NCI-H1417 (cell line): ENCODE data around the gene MVK.

Source experiments
- DNase-seq, 3 experiments: peaks; one replicate each; lab custom pipeline; 2025; lab: John Stamatoyannopoulos, UW

MVK gene

GRCh38 chr12:109567296-109567695 lies 6.3 kb upstream of the MVK start:
- DNase-seq, result no peak

DNA sequence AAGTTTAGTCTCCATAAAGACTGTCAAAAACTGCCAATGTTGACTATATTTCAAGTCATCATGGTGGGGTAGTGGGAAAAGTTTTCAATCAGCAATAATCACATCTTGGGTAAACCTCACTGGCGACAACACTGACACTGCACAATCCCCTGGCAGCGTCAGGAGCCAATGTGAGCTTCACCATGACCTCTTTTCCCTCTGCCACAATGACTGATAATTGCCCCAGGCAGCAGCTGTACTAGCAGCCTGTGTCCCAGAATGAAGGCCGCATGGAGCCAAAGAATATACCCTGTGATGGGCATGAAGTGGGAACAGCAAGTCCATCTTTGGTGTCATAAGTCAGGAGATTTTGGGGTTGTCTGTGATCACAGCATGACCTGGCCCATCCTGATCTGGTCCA lies 5.6 kb upstream of the MVK start:
- DNase-seq, result no peak

DNA sequence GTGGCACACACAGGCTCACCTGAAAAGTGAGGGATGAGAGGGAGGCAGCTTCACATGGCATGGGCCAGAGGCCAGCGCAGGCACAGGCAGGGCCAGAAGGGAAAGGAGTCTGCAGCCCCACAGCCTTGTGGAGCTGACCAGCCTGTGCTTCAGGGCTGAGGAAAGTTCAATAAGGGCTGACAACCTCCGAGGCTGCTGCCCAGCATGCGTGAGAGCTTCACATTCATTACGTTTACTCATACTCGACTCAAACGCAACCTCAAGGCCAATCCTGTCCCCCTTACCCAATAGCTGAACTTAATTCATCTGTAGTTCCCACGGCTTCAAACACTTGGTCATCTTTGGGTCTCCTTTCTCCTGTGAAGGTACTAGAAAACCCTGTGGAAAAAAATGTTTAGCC lies 5.1 kb upstream of the MVK start:
- DNase-seq, result no peak

DNA sequence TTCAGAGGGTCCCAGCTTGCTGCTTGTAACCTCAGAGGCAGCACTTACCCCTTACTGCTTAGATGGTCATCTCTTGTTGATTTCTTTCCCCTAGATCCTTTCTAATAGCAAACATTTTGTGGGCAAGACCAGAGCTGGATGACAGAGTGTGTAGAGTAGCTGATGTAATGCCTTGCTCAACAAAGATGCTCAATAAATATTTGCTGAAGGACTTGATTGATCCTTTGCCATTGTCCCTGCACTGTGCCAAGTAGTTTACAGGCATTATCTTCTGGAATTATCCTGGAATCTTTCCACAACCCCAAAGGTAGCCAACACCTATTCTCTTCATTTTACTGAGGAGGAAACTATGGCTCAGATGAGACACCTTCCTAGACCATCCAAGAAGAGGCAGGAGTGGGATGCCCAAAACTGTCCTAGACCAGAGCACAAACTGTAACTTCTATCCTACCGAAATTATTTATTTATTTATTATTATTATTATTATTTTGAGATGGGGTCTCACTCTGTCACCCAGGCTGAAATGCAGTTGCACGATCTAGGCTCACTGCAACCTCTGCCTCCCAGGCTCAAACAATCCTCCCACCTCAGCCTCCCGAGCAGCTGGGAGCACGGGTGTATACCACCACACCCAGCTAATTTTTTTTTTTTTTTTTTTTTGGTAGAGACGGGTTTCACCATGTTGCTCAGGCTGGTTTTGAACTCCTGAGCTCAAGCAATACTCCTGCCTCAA lies 1.7 kb upstream of the MVK start:
- no peak for DNase-seq

DNA sequence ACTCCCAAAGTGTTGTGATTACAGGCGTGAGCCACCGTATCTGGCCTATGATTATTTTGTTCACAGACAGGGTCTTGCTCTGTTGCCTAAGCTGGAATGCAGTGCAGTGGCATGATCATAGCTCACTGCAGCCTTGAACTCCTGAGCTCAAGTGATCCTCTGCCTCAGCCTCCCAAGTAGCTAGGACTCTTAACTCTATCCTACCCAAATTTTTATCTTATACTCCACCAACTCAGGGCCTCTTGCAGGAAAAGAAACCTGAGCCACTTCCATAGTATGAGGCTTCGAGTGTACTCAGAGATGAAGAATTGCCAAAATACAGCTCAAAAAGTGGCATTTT lies 1.1 kb upstream of the MVK start:
- DNase-seq, result no peak

DNA sequence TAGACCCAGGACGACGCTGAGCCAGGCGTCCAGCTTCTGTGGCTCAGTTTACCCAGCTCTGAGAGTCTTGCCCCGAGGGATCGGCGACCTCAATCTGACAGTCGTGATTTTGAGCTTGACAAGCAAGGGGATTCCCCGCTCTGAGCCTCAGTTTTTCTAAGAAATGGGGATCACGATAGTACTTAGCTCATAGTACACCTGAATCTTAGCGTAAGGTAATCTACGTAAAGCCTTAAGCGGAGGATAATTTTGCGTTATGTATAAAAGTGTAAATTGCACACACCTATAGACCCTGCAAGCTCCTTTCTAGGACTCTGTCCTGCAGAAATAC lies 285 bp downstream of the MVK start:
- DNase-seq, result no peak

- DNase-seq, result no peak
Measured at GRCh38 chr12:109575683-109576082, 2.1 kb downstream of the MVK start.

- no peak for DNase-seq
Measured at GRCh38 chr12:109577311-109577710, 3.7 kb downstream of the MVK start.

DNA sequence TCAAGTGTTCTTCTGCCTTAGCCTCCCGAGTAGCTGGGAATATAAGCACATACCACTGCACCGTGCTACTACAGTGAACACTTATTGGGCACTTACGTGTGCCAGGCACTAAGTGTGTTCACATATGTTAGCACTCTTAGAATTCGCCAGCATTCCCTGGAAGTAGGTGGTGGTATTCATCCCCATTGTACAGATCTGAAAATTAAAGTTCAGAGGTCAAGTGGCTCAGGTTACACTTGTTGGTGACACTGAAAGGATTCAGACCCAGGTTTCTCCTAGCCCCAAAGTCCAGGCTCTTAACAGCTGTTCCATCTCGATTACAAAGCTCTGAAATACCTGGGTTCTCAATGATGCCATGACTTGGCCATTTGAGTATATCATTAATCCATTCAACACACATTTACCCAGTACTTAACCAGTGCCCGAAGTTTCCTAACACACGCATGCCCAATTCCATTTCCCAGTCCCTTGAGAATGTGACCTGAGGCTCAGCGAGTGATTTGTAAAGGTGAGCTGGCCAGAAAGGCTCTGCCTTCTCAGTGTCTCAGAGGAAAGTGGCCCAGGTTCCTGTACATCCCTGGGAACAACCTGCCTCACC lies 4.8 kb downstream of the MVK start:
- DNase-seq, result no peak

DNA sequence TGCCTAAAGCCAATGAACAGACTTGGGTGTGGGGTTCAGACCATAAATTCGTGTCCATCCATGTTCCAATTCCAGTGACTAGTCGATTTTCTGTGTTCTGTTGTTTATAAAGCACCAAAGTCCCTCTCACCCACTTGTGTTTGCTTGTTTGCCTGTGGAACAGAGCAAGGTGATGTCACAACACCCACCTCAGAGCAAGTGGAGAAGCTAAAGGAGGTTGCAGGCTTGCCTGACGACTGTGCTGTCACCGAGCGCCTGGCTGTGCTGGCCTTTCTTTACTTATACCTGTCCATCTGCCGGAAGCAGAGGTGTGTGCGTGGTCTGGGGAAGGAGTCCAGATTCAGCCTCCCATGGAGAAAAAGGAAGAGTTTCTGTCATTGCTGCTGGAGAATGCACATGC lies 6.0 kb downstream of the MVK start:
- DNase-seq, result no peak

- no peak for DNase-seq
Measured at GRCh38 chr12:109580272-109580671, 6.7 kb downstream of the MVK start.

DNA sequence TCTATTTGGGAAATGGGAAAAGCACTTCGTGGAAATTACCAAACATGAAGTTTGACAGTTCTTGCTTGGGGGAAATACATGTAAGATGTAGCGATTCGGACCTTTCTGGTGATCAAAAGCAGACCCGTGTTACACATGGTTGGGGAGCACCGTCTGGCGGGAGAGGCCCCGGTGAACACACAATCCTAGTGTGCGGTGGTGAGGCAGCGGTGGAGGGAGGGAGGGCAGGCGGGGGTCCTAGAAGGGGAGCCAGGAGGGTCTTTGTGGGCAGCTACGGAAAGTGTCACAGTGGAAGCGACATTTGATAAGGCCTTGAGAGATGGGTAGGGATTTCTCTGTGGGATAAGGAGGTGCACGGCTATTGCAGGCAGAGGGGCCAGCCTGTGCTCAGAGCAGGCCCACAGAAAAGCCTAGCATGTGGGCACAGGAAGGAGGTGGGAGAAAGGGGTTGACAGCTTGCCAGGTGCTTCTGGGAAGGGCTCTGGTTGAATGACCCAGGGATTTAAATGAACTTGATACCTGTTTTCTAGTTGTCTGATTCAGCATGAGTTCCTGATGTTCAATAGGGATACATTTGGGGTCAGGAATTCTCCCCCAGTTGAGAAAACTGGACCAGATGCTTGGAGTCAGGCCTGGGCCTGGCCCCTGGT lies 7.2 kb downstream of the MVK start:
- no peak for DNase-seq

DNA sequence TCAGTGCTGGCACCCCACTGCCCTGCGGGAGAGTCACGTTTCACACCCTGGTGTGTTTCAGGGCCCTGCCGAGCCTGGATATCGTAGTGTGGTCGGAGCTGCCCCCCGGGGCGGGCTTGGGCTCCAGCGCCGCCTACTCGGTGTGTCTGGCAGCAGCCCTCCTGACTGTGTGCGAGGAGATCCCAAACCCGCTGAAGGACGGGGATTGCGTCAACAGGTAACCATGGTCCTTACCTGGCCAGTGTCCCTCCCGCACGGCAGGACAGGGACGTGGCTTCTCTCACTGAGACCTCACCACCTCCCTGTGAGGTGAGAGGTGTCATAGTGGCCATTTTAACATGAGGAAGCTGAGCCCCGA lies 7.7 kb downstream of the MVK start:
- no peak for DNase-seq

- DNase-seq, result no peak
Measured at GRCh38 chr12:109581856-109582255, 8.3 kb downstream of the MVK start.

GRCh38 chr12:109582636-109583035 lies 9.0 kb downstream of the MVK start:
- DNase-seq, result no peak

- no peak for DNase-seq
Measured at GRCh38 chr12:109583733-109584132, 10.1 kb downstream of the MVK start.

- peak in 2 of 3 experiments; percentile 28 to 35 for DNase-seq
Measured at GRCh38 chr12:109586385-109587296, 13.0 kb downstream of the MVK start.

GRCh38 chr12:109587921-109588320 lies 14.3 kb downstream of the MVK start:
- DNase-seq, result no peak

DNA sequence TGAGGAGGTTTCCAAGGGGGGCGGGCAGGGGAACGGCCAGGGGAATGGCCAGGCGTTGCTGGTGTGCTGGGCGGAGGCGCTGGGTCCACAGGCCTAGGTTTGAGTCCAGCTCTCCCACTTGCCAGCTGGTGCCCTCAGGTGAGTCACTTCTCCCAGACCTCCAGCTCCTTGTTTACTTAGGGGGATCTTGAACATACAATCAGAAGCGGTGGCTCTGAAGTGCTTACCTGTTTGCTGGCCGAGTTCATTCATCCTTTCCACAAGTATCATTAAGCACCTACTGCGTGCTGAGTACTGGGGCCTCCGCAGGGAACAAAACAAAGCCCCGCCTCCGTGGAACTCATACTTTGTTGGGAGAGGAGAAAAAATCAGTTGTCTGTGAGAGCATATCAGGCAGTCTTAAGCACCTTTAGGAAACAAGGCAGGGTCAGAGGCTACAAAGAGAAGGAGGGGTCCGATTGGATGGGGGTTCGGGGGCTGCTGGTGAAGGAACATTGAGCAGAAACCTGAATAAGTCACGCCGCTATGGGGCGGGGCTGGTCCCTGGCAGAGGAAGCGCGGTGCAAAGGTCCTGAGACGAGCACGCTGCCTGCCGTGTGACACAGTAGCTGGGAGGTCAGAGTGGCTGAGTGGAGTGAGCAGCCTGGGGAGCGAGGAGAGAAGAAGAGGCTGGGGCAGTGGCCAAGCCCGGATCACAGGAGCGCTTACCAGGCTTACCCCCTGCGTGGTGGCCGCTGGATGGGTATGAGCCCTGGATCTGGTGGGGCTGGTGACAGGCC lies 15.1 kb downstream of the MVK start:
- no peak for DNase-seq

DNA sequence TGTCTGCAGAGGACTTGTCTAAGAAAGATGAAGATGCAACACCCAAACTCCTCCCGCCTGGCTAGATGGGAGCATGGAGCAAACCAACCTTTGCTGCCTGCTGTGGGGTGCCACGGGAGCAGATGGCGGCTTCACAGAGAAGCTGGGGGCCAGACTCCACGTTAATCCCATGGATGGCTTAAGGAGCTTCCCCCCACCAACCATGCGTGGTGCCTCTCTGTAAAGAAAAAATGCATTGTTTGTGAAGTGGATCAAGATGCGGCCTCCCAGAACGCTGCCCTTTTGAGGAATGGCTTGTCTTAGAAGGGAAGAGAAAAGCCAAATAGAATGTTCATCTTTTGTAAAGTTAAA lies 15.6 kb downstream of the MVK start:
- DNase-seq, result no peak

GRCh38 chr12:109589691-109590245 lies 16.2 kb downstream of the MVK start:
- no peak for DNase-seq

- no peak for DNase-seq
Measured at GRCh38 chr12:109590566-109590965, 17.0 kb downstream of the MVK start.
